GM12878 (cell line): Measurements from ENCODE around the gene SYNDIG1. TPM values are rescaled to one million over a fixed set of nuclear protein-coding genes. Genes with fewer than 3 reads are reported as not detected.

Source experiments
- ATAC-seq: fragments of 200-7000 bp; cut with Tn5 transposase; 3 replicates; pipeline ENCODE4 v1.9.1; 2020; ENCODE audit warnings: mild to moderate bottlenecking, moderate library complexity
- BruUV-seq: library from RNA; stranded (reverse); fragments of 400-500 nt; replicated peaks from 2 replicates; lab custom pipeline; 2021; lab: Mats Ljungman, UMichigan
- CTCF ChIA-PET: fragments of 300-600 bp; sonication (Branson Sonifier 250); formaldehyde crosslinking; extraction: SDS; loops from one replicate; lab custom pipeline; 2021; ENCODE audit warnings: inconsistent platforms; lab: Yijun Ruan, JAX
- POLR2A ChIA-PET: fragments of 350-600 bp; formaldehyde crosslinking; extraction: SDS; loops from one replicate; lab custom pipeline; 2021; ENCODE audit warnings: inconsistent platforms; lab: Charles Lee
- RAD21 ChIA-PET: fragments of 300-600 bp; sonication (Branson Sonifier 250); formaldehyde crosslinking; loops from one replicate; lab custom pipeline; 2023; ENCODE audit warnings: antibody characterized with exemption; ENCODE audit not compliant: unreplicated experiment; lab: Charles Lee
- SMC1A ChIA-PET: fragments of 300-600 bp; sonication (Branson Sonifier 250); formaldehyde crosslinking; loops from one replicate; lab custom pipeline; 2023; ENCODE audit not compliant: unreplicated experiment, uncharacterized antibody; lab: Charles Lee
- DNase-seq: peaks from one replicate; pipeline ENCODE4 v3.0.0-alpha.2; 2011; ENCODE audit warnings: low read depth, low spot score
- FAIRE-seq: peaks from 3 replicates; lab custom pipeline; 2011; peaks lifted over from hg19 to GRCh38; lab: Jason Lieb, UNC
- H2AFZ ChIP-seq: 2 replicates; pipeline ENCODE4 v1.6.0; 2011; ENCODE audit warnings: low read depth, low read length, control low read depth; ENCODE audit not compliant: control insufficient read depth
- H3K27ac ChIP-seq: 2 replicates; pipeline ENCODE4 v1.5.1; 2011; ENCODE audit warnings: control low read depth; ENCODE audit not compliant: control insufficient read depth, insufficient read depth
- H3K27me3 ChIP-seq, 2 experiments: replicated peaks in 1 of 2; 2 replicates each; pipeline versions ENCODE4 v1.6.0 to v1.6.1; 2011; ENCODE audit warnings: low read length in 1 of 2; ENCODE audit not compliant: control insufficient read depth in 2 of 2, insufficient read depth in 2 of 2
- H3K36me3 ChIP-seq, 2 experiments: 2 replicates each; pipeline ENCODE4 v1.5.1; 2011; ENCODE audit warnings: low read length in 1 of 2; ENCODE audit not compliant: control insufficient read depth in 2 of 2, insufficient read depth in 2 of 2
- H3K4me1 ChIP-seq: 2 replicates; pipeline ENCODE4 v1.6.1; 2011; ENCODE audit warnings: mild to moderate bottlenecking, low read length, moderate library complexity, mixed read lengths; ENCODE audit not compliant: control insufficient read depth, insufficient read depth
- H3K4me2 ChIP-seq: 2 replicates; pipeline ENCODE4 v1.6.0; 2011; ENCODE audit warnings: control low read depth; ENCODE audit not compliant: control insufficient read depth, insufficient read depth
- H3K4me3 ChIP-seq: fragments of 200-600 bp; sonication (generic); 2 replicates; pipeline ENCODE4 v1.5.1; 2016
- H3K79me2 ChIP-seq: 2 replicates; pipeline ENCODE4 v1.6.0; 2011; ENCODE audit warnings: low read length; ENCODE audit not compliant: control insufficient read depth, insufficient read depth
- H3K9ac ChIP-seq: 2 replicates; pipeline ENCODE4 v1.8.0; 2011; ENCODE audit warnings: low read length, control low read depth, mixed read lengths; ENCODE audit not compliant: control insufficient read depth, insufficient read depth
- H3K9me3 ChIP-seq: replicated peaks from 3 replicates; pipeline ENCODE4 v1.5.1; 2011; ENCODE audit warnings: mild to moderate bottlenecking, low read length; ENCODE audit not compliant: control insufficient read depth, insufficient read depth
- H4K20me1 ChIP-seq: 2 replicates; pipeline ENCODE4 v1.6.0; 2011; ENCODE audit not compliant: control insufficient read depth, insufficient read depth
- BRCA1 ChIP-seq: IDR thresholded peaks from 2 replicates; pipeline ENCODE4 v1.6.1; 2011; ENCODE audit warnings: low read depth, low read length, improper control_type of control experiment
- EP300 ChIP-seq, 2 experiments: fragments of 150-350 bp in 1 of 2; IDR thresholded peaks; 2 replicates each; pipeline ENCODE4 v1.6.1; 2011 to 2012; ENCODE audit warnings: low read depth in 2 of 2, low read length in 2 of 2, borderline replicate concordance in 1 of 2, improper control_type of control experiment in 1 of 2, inconsistent platforms in 1 of 2; ENCODE audit not compliant: control insufficient read depth in 1 of 2
- IKZF2 ChIP-seq, 2 experiments: fragments of 450-650 bp; IDR thresholded peaks; 2 replicates each; pipeline ENCODE4 v1.6.1; 2017; ENCODE audit warnings: mild to moderate bottlenecking in 2 of 2, moderate library complexity in 2 of 2
- IRF5 ChIP-seq: fragments of 450-650 bp; IDR thresholded peaks from 2 replicates; pipeline ENCODE4 v1.6.1; 2017; ENCODE audit warnings: borderline replicate concordance
- KLF5 ChIP-seq: fragments of 450-650 bp; IDR thresholded peaks from 2 replicates; pipeline ENCODE4 v1.6.1; 2014; ENCODE audit warnings: mild to moderate bottlenecking; ENCODE audit not compliant: partially characterized antibody
- NBN ChIP-seq: fragments of 450-650 bp; IDR thresholded peaks from 2 replicates; pipeline ENCODE4 v1.6.1; 2016
- WGBS: methylation state at CpG from one replicate; pipeline ENCODE4 v1.1.6; 2016; ENCODE audit warnings: low lambda C conversion rate; ENCODE audit not compliant: insufficient replicate concordance, insufficient coverage; ENCODE audit errors: missing lambda C conversion rate; 5-methylcytosine and 5-hydroxymethylcytosine counted together
- in situ Hi-C: fragments of 300-500 bp; cut with MboI; formaldehyde crosslinking; loops from 9 replicates; pipeline ENCODE4 v1.14.3; 2018; ENCODE audit warnings: mixed read lengths
- intact Hi-C: fragments of 100-400 bp; cut with micrococcal nuclease; formaldehyde crosslinking; loops from one replicate; pipeline ENCODE4 v1.14.2; 2022; ENCODE audit not compliant: unreplicated experiment
- polyA plus RNA-seq, 11 experiments: library from polyadenylated mRNA; depleted of rRNA in 4 of 11; unstranded in 6 of 11; stranded (reverse) in 5 of 11; fragments of >200 nt; fragmentation: Nextera tagmentation in 4 of 11; fragmentation: Illumina TruSeq in 1 of 11; extraction: Ambion mirVana in 4 of 11; extraction: Trizol in 1 of 11; gene quantifications; 1 replicate in 1 of 11; 2 replicates in 10 of 11; pipeline versions ENCODE4 v1.2.1 to v1.2.3, GENCODE V29; 2011 to 2016; ENCODE audit warnings: inconsistent platforms in 2 of 11, missing spikeins in 2 of 11, low read depth in 1 of 11
- total RNA-seq, 4 experiments: library from RNA; depleted of rRNA in 3 of 4; stranded (reverse); fragments of >200 nt in 3 of 4; fragmentation: Illumina TruSeq in 1 of 4; extraction: Trizol in 1 of 4; gene quantifications; 2 replicates each; pipeline versions ENCODE4 v1.2.1 to v1.2.3, GENCODE V29; 2013 to 2021

Gene SYNDIG1
- total and polyA plus RNA-seq, 10 of the 15 experiments (the other 5 are each of a cell fraction or from before 2014, with no cell fraction given): not detected

- no peak for TF ChIP-seq IRF5
- TF ChIP-seq, all 136 proteins: peak for 0
These were observed 18.8 kb downstream of the SYNDIG1 start (continued) for GRCh38 chr20:24488064-24488799.

DNA sequence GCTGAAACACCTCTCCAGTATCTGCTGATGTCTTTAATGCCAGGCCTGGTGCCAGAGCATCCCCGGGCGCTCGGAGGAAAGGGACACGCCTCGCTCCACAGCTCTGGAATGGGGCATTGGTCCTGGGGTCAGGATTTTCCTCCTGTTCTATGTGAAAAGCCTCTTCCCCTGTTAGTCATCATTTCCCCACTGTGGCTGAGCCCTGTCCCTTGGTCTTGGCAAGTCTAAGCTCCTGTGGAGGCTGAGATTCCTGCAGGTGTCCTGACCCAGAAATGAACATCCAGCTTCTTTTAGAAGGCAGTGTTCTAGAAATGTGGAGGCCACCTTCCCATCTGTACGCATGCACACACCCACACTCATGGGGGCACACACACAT lies 19.4 kb downstream of the SYNDIG1 start:
- Histone ChIP-seq H3K4me2 (no peak overlapping the region), H3K36me3 (no peaks in the 10 kb centered on the region), H3K27me3 (no peaks in the 10 kb centered on the region), H4K20me1 (no peaks in the 10 kb centered on the region), H3K4me1 (no peaks in the 10 kb centered on the region), H3K9me3 (no peaks in the 10 kb centered on the region), H2AFZ (no peak overlapping the region), H3K4me3 (no peak overlapping the region), H3K79me2 (no peaks in the 10 kb centered on the region), H3K9ac (no peak overlapping the region), H3K27ac (no peak overlapping the region)
- DNase-seq: no peak
- intact Hi-C loops: no loop called here
- POLR2A ChIA-PET: no interaction called here
- no TSS peak for BruUV-seq
- WGBS: 67% methylated on average over 6 of the region's 6 CpGs
- in situ Hi-C loops: no loop called here
- RAD21 ChIA-PET: no interaction called here
- FAIRE-seq: no peak
- CTCF ChIA-PET: no interaction called here
- SMC1A ChIA-PET: no interaction called here
- TF ChIP-seq KLF5 (no peak), BRCA1 (no peak)
- ATAC-seq: no peak

GRCh38 chr20:24489193-24489592 lies 19.8 kb downstream of the SYNDIG1 start:
- H3K9ac ChIP-seq: no peak overlapping the region
- no peak for DNase-seq
- ChIA-PET POLR2A (no interaction called here), SMC1A (no interaction called here), RAD21 (no interaction called here), CTCF (no interaction called here)
- FAIRE-seq: no peak
- no peak for TF ChIP-seq IKZF2 (IDR thresholded peaks at IDR 0.05)
- no peak for TF ChIP-seq EP300 (IDR thresholded peaks at IDR 0.05; ENCODE audit: borderline replicate concordance in 1 of 2, control insufficient read depth in 1 of 2, low read depth in 2 of 2, low read length in 2 of 2)
- no peak for TF ChIP-seq NBN
- 44% methylated on average over 5 of the region's 5 CpGs for WGBS
- no TSS peak for BruUV-seq
- H3K4me3 ChIP-seq: no peak overlapping the region
- H3K36me3 ChIP-seq: no peaks in the 10 kb centered on the region
- H3K79me2 ChIP-seq: no peaks in the 10 kb centered on the region
- no peak overlapping the region for H3K27ac ChIP-seq
- no peak overlapping the region for H3K4me2 ChIP-seq
- H3K27me3 ChIP-seq: no peaks in the 10 kb centered on the region
- no peak for ATAC-seq
- intact Hi-C loops (no loop called here), in situ Hi-C loops (no loop called here)
- H2AFZ ChIP-seq: no peak overlapping the region
- H3K9me3 ChIP-seq: no peaks in the 10 kb centered on the region
- no peaks in the 10 kb centered on the region for H4K20me1 ChIP-seq
- no peaks in the 10 kb centered on the region for H3K4me1 ChIP-seq
